GM19468 (cell line): ENCODE data around the gene MMP27.

Source experiments
- ATAC-seq: cut with Tn5 transposase; IDR thresholded peaks from one replicate; pipeline ENCODE4 v1.9.1; 2021; ENCODE audit warnings: mild to moderate bottlenecking, moderate library complexity, moderate number of reproducible peaks; ENCODE audit not compliant: unreplicated experiment; ENCODE audit errors: extremely low read depth

The MMP27 gene

GRCh38 chr11:102704841-102705240 lies 728 bp downstream of the MMP27 start:
- no peak for ATAC-seq

GRCh38 chr11:102703826-102704493 lies 1.6 kb downstream of the MMP27 start:
- no peak for ATAC-seq

GRCh38 chr11:102695201-102695600 lies 10.4 kb downstream of the MMP27 start:
- ATAC-seq, result no peak

- no peak for ATAC-seq
These were observed 19.8 kb downstream of the MMP27 start for GRCh38 chr11:102685754-102686153.

DNA sequence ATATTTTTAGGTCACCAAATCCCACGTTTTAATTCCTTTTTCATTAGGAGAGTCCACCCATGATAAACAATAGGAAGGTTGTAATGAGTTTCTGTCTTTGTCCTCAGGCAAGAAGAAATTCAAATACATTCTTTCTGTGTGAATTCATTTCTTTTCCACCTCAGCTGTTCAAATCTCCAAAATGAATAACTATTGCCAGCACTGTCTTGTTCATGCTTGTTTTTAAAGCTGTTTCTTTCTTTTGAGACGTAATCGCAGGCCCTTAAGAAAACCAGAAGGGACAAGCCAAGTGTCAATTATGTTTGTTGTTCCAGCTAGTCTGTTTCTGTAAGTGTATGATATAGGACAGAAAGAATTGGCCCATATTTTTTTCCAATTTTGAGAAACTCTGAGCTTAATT lies 20.2 kb downstream of the MMP27 start:
- ATAC-seq, result no peak

- ATAC-seq, result no peak
These were observed 22.3 kb downstream of the MMP27 start for GRCh38 chr11:102683277-102683676.

DNA sequence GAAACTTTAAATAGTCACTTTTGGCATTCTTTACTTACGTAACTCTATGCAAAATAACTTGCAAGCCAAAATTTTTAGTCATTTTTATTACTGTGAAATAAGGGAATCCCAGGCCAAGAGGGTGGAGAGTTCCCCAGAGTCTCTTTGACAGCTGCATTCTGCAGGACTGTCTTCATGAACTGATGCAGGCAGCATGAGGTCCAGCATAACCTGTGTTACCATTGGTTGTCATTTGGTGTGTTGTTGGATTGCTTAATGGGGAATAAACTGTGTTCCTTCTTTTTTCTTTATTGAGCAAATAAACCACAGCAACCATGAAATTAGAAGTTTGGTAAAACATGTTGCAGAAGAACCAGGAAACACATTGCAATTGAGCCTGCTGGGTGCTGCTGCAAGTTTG lies 24.6 kb downstream of the MMP27 start:
- ATAC-seq, result no peak

DNA sequence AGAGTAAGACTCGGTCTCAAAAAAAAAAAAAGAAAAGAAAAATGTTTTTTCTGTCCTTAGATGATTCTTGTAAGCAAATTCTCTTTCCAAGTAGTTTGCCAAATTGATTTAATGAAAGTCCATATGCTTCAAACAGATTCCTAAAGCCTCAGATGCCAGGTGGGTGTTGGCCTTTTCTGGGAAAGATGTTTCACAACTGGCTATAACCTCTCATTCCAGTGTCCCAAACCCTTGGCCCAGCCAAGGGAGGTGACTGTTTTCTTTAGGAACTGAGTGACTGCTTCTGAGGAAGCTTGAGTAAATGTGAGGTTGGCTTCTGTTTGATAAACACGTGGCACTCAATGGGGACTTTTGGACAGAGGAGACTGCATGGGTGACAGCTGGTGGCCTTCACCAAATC lies 27.5 kb downstream of the MMP27 start:
- no peak for ATAC-seq

DNA sequence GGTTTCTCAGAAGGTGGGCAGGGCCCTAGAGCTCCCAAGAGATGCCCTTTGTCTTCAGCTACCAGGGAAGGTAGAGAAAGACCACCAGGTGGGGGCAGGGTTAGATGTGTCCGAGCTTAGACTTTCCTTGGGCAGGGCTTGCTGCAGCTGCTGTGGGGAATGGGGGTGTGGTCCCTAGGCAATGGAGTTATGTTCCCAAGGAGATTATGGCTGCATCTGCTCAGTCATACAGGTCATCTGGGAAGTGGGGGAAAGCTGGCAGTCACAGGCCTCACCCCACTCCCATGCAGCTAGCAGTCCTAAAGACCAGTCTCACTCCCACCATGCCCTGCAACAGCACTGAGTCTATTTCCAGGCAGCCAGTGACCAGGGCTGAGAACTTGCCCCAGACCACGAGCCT lies 29.5 kb downstream of the MMP27 start:
- ATAC-seq, result no peak

- peak; percentile 14 for ATAC-seq
These were observed 35.9 kb downstream of the MMP27 start for GRCh38 chr11:102669664-102670063.

DNA sequence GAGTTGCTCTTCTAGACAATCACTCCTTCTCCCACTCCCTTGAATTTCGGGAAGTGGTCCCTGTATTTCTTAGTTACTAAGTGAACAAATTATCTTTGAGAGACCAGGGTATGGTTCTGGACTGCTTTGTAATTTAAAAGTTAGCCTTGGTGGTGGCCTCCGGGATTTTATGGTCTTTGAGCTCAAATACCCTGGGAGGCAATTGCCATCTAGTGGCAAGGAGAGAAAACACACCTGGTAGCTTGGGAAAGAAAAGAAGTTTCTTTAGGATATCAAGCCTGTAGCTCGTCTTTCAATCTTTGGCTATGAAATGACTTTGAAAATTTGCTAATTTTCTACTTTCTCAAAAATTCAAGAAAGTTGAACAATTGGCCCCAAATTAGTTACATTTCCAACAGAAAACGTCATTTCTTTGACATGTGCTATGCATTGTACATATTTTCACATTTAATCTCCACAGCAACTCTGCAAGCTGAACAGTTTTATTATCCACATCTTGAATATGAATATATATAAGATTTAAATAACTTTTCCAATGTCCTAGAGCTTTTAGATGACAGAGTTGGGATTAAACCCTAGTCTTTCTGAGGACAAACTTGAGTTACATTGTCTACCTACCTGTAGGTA lies 39.1 kb downstream of the MMP27 start:
- peak; percentile 42 for ATAC-seq

- ATAC-seq, result no peak
These were observed 41.4 kb downstream of the MMP27 start for GRCh38 chr11:102664001-102664752.

GRCh38 chr11:102662607-102663006 lies 43.0 kb downstream of the MMP27 start:
- no peak for ATAC-seq

DNA sequence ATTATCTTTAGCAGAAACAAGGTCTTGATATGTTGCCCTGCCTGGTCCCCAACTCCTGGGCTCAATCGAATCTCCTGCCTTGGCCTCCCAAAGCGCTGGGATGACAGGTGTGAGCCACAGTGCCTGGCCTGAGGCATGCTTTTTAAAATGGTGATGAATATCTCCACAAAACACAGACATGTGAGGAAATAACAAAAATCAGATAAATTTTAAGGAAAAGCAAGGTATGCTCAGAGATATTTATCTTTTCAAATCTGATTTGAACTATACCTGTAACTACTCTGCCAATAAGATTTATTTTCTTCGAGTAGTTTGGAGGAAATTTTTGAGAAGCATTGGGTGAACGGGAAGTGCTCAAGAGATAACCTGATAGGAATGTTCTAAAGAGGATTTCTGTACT lies 44.5 kb downstream of the MMP27 start:
- no peak for ATAC-seq

GRCh38 chr11:102656528-102656927 lies 49.0 kb downstream of the MMP27 start:
- ATAC-seq, result no peak

DNA sequence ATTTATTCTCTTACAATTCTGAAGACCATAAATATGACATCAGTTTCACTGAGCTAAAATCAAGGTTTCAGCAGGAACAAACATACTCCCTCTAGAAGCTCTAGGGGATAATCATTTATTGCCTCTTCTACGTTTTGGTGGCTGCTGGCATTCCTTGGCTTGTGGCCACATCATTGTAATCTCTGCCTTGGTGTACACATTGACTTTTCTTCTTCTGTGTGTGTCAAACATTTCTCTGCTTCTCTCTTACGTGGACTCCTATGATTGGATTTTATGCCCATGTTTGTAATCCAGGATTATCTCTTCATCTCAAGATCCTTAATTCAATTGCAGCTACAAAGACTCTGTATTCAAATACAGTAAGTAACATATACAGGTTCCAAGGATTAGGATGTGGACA lies 50.0 kb downstream of the MMP27 start:
- no peak for ATAC-seq

- ATAC-seq, result no peak
These were observed 50.8 kb downstream of the MMP27 start for GRCh38 chr11:102654761-102655160.

- no peak for ATAC-seq
These were observed 51.8 kb downstream of the MMP27 start for GRCh38 chr11:102653744-102654291.

DNA sequence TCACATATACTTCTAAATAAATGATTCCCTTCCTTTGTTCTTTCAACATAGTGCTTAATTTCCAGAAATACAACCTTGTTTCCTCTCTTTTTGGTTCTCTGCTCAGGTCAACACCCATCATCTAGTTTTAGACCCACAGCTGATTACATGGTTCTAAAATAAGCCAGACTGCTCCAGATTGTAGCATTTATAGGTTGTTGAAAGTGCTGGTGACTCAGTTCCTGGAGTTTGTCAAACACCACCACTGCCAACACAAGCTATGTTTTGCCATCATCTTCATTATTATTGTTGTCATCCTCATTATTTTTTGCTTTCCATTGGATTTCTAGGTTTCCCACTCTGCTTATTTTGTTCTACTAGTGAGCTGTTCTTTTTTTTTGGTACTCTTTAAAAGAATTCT lies 58.1 kb downstream of the MMP27 start:
- no peak for ATAC-seq

DNA sequence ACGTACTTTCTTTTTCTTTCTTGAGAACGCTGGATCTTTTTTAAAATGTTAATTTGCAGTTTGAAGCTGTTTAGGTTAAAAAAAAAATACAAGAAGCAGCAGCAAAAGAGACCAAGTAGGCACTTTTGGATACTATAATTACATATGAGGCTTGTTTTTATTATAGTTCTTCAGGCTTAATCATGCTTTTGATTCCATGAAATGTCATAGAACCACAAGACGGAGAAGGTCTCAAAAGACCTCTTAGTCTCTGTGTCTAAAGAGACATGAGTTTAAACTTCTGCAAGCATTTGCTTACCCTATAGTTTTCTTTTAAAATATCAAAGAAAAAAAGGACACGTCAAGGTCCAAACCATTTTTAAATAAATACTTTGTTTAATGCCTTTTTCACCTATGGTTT lies 61.6 kb downstream of the MMP27 start:
- ATAC-seq, result no peak
